Measurements from ENCODE around the gene ATXN1.

Gene ATXN1

GRCh38 chr6:16294371-16294770 lies 466.9 kb downstream of the ATXN1 start:
- Mint-ChIP-seq H3K4me1 (no peaks in the 10 kb centered on the region), H3K27me3 (no peaks in the 10 kb centered on the region), H3K27ac (no peak overlapping the region)

GRCh38 chr6:16292942-16293341 lies 468.3 kb downstream of the ATXN1 start:
- Mint-ChIP-seq H3K27ac (no peak overlapping the region), H3K9me3 (no peaks in the 10 kb centered on the region), H3K27me3 (no peaks in the 10 kb centered on the region), H3K36me3 (ENCODE audit: low read depth) (no peaks in the 10 kb centered on the region), H3K4me1 (no peaks in the 10 kb centered on the region), H3K4me3 (no peak overlapping the region)
- DNase-seq: no peak
- ATAC-seq: no peak

More at GRCh38 chr6:16294371-16294770, 466.9 kb downstream of the ATXN1 start:
- no peak for ATAC-seq
- Mint-ChIP-seq H3K9me3 (no peaks in the 10 kb centered on the region), H3K4me3 (no peak overlapping the region), H3K36me3 (ENCODE audit: low read depth) (no peaks in the 10 kb centered on the region)
- no peak for DNase-seq

- no peaks in the 10 kb centered on the region for H3K36me3 Mint-ChIP-seq (ENCODE audit: low read depth)
Observed at GRCh38 chr6:16292432-16292831, 468.8 kb downstream of the ATXN1 start.

GRCh38 chr6:16291739-16292138 lies 469.5 kb downstream of the ATXN1 start:
- H3K4me1 Mint-ChIP-seq: no peaks in the 10 kb centered on the region
- H3K9me3 Mint-ChIP-seq: no peaks in the 10 kb centered on the region
- no peak for ATAC-seq
- H3K36me3 Mint-ChIP-seq (ENCODE audit: low read depth): no peaks in the 10 kb centered on the region
- no peak overlapping the region for H3K27ac Mint-ChIP-seq
- no peak for DNase-seq
- H3K4me3 Mint-ChIP-seq: no peak overlapping the region
- no peaks in the 10 kb centered on the region for H3K27me3 Mint-ChIP-seq

More at GRCh38 chr6:16292432-16292831, 468.8 kb downstream of the ATXN1 start:
- no peaks in the 10 kb centered on the region for H3K9me3 Mint-ChIP-seq
- no peaks in the 10 kb centered on the region for H3K27me3 Mint-ChIP-seq
- ATAC-seq: no peak
- no peak overlapping the region for H3K4me3 Mint-ChIP-seq
- DNase-seq: no peak
- no peak overlapping the region for H3K27ac Mint-ChIP-seq
- no peaks in the 10 kb centered on the region for H3K4me1 Mint-ChIP-seq

- DNase-seq: no peak
- no peak overlapping the region for H3K27ac Mint-ChIP-seq
- H3K9me3 Mint-ChIP-seq: no peaks in the 10 kb centered on the region
- ATAC-seq: no peak
- no peaks in the 10 kb centered on the region for H3K36me3 Mint-ChIP-seq (ENCODE audit: low read depth)
- no peaks in the 10 kb centered on the region for H3K4me1 Mint-ChIP-seq
- H3K27me3 Mint-ChIP-seq: no peaks in the 10 kb centered on the region
- H3K4me3 Mint-ChIP-seq: no peak overlapping the region
Observed at GRCh38 chr6:16288163-16288562, 473.1 kb downstream of the ATXN1 start.

GRCh38 chr6:16286151-16286522 lies 475.1 kb downstream of the ATXN1 start:
- Mint-ChIP-seq H3K4me3 (no peak overlapping the region), H3K9me3 (no peaks in the 10 kb centered on the region), H3K27me3 (no peaks in the 10 kb centered on the region), H3K4me1 (no peaks in the 10 kb centered on the region), H3K36me3 (ENCODE audit: low read depth) (no peaks in the 10 kb centered on the region), H3K27ac (no peak overlapping the region)
- peak; percentile 40 for DNase-seq
- ATAC-seq: no peak

- Mint-ChIP-seq H3K4me3 (no peak overlapping the region), H3K36me3 (ENCODE audit: low read depth) (no peaks in the 10 kb centered on the region), H3K27me3 (no peaks in the 10 kb centered on the region), H3K4me1 (no peaks in the 10 kb centered on the region), H3K9me3 (no peaks in the 10 kb centered on the region), H3K27ac (no peak overlapping the region)
- no peak for ATAC-seq
- no peak for DNase-seq
Observed at GRCh38 chr6:16285467-16286150, 475.7 kb downstream of the ATXN1 start.

- H3K4me1 Mint-ChIP-seq: no peaks in the 10 kb centered on the region
- H3K36me3 Mint-ChIP-seq (ENCODE audit: low read depth): no peaks in the 10 kb centered on the region
- no peak overlapping the region for H3K4me3 Mint-ChIP-seq
- no peaks in the 10 kb centered on the region for H3K27me3 Mint-ChIP-seq
- ATAC-seq (no peak), DNase-seq (no peak)
- H3K27ac Mint-ChIP-seq: no peak overlapping the region
- H3K9me3 Mint-ChIP-seq: no peaks in the 10 kb centered on the region
Observed at GRCh38 chr6:16284472-16284871, 476.8 kb downstream of the ATXN1 start.

- Mint-ChIP-seq H3K9me3 (no peaks in the 10 kb centered on the region), H3K27me3 (peaks cover 2% of the 10 kb centered on the region), H3K4me1 (peaks cover 6% of the 10 kb centered on the region), H3K27ac (no peak overlapping the region), H3K36me3 (ENCODE audit: low read depth) (no peaks in the 10 kb centered on the region), H3K4me3 (no peak overlapping the region)
- ATAC-seq: no peak
- DNase-seq: no peak
Observed at GRCh38 chr6:16282370-16282769, 478.9 kb downstream of the ATXN1 start.

GRCh38 chr6:16279243-16279642 lies 482.0 kb downstream of the ATXN1 start:
- ATAC-seq (no peak), DNase-seq (no peak)
- Mint-ChIP-seq H3K4me1 (peaks cover 10% of the 10 kb centered on the region), H3K9me3 (no peaks in the 10 kb centered on the region), H3K4me3 (no peak overlapping the region), H3K27ac (no peak overlapping the region), H3K36me3 (ENCODE audit: low read depth) (no peaks in the 10 kb centered on the region), H3K27me3 (peaks cover 2% of the 10 kb centered on the region)

GRCh38 chr6:16278750-16279149 lies 482.5 kb downstream of the ATXN1 start:
- H3K27me3 Mint-ChIP-seq: peaks cover 2% of the 10 kb centered on the region
- H3K36me3 Mint-ChIP-seq (ENCODE audit: low read depth): no peaks in the 10 kb centered on the region
- no peak overlapping the region for H3K4me3 Mint-ChIP-seq
- no peak for ATAC-seq
- DNase-seq: no peak
- no peaks in the 10 kb centered on the region for H3K9me3 Mint-ChIP-seq
- no peak overlapping the region for H3K27ac Mint-ChIP-seq
- H3K4me1 Mint-ChIP-seq: peaks cover 11% of the 10 kb centered on the region

- no peak overlapping the region for H3K4me3 Mint-ChIP-seq
- DNase-seq (no peak), ATAC-seq (peak; percentile 25)
- peaks cover 11% of the 10 kb centered on the region for H3K4me1 Mint-ChIP-seq
- peaks cover 2% of the 10 kb centered on the region for H3K27me3 Mint-ChIP-seq
- H3K9me3 Mint-ChIP-seq: no peaks in the 10 kb centered on the region
- H3K27ac Mint-ChIP-seq: no peak overlapping the region
- no peaks in the 10 kb centered on the region for H3K36me3 Mint-ChIP-seq (ENCODE audit: low read depth)
Observed at GRCh38 chr6:16278048-16278724, 483.1 kb downstream of the ATXN1 start.

GRCh38 chr6:16277101-16277981 lies 483.9 kb downstream of the ATXN1 start:
- H3K4me1 Mint-ChIP-seq: peaks cover 11% of the 10 kb centered on the region
- ATAC-seq (peak; percentile 77), DNase-seq (peak; percentile 37)
- peaks cover 2% of the 10 kb centered on the region for H3K27me3 Mint-ChIP-seq
- no peaks in the 10 kb centered on the region for H3K36me3 Mint-ChIP-seq (ENCODE audit: low read depth)
- no peaks in the 10 kb centered on the region for H3K9me3 Mint-ChIP-seq
- no peak overlapping the region for H3K27ac Mint-ChIP-seq
- H3K4me3 Mint-ChIP-seq: no peak overlapping the region

- no peak overlapping the region for H3K4me3 Mint-ChIP-seq
- no peak for ATAC-seq
- H3K9me3 Mint-ChIP-seq: no peaks in the 10 kb centered on the region
- peaks cover 2% of the 10 kb centered on the region for H3K27me3 Mint-ChIP-seq
- DNase-seq: no peak
- H3K27ac Mint-ChIP-seq: no peak overlapping the region
- peaks cover 11% of the 10 kb centered on the region for H3K4me1 Mint-ChIP-seq
- no peaks in the 10 kb centered on the region for H3K36me3 Mint-ChIP-seq (ENCODE audit: low read depth)
Observed at GRCh38 chr6:16274885-16275589, 486.2 kb downstream of the ATXN1 start.
